ENCODE measurements around the gene ADGRE3. TPM values are rescaled to one million over a fixed set of nuclear protein-coding genes. Genes with fewer than 3 reads are reported as not detected.

Gene ADGRE3
- total RNA-seq, 1 experiment from 2014 or later: not detected

GRCh38 chr19:14576363-14576762 lies 98.3 kb downstream of the ADGRE3 start:
- Histone ChIP-seq H3T11ph (ENCODE audit: low read length) (no peak overlapping the region), H4K91ac (ENCODE audit: insufficient read length, low read depth, low read length) (no peak overlapping the region), H3K9ac (ENCODE audit: extremely low read depth, insufficient read length, low read length) (no peak overlapping the region), H4K8ac (replicated peaks; ENCODE audit: insufficient read length, low read depth, low read length) (no peak overlapping the region), H2BK12ac (ENCODE audit: insufficient read length, low read depth, low read length) (no peak overlapping the region), H3K14ac (ENCODE audit: insufficient read depth, low read length) (no peak overlapping the region), H3K23me2 (ENCODE audit: insufficient read length, low read depth, low read length, poor library complexity, severe bottlenecking) (peaks cover 4% of the 10 kb centered on the region), H3K27ac (ENCODE audit: insufficient read length, low read depth, low read length) (no peak overlapping the region), H2BK5ac (ENCODE audit: insufficient read length, low read length) (no peak overlapping the region), H3K56ac (ENCODE audit: insufficient read length, low read depth, low read length) (no peak overlapping the region), H2BK20ac (ENCODE audit: low read depth, low read length, poor library complexity, severe bottlenecking) (no peak overlapping the region), H2BK120ac (ENCODE audit: low read depth, low read length, poor library complexity, severe bottlenecking) (no peak overlapping the region), H3K4me1 (ENCODE audit: insufficient read depth, low read length) (no peaks in the 10 kb centered on the region), H2BK15ac (ENCODE audit: low read depth, low read length) (no peak overlapping the region), H3K9me3 (ENCODE audit: control insufficient read depth, low read depth, low read length) (no peaks in the 10 kb centered on the region), H3K23ac (ENCODE audit: insufficient read length, low read depth, low read length) (no peak overlapping the region), H3K4ac (ENCODE audit: low read depth, low read length) (no peak overlapping the region), H3K18ac (ENCODE audit: insufficient read length, low read depth, low read length) (no peak overlapping the region), H3K79me2 (ENCODE audit: insufficient read depth, low read length) (no peaks in the 10 kb centered on the region; the same call in 1 of the 2 replicates), H3K27me3 (ENCODE audit: insufficient read depth, low read length) (no peaks in the 10 kb centered on the region), H3K79me1 (ENCODE audit: insufficient read depth, low read depth, low read length, poor library complexity, severe bottlenecking) (no peaks in the 10 kb centered on the region), H4K5ac (ENCODE audit: insufficient read length, low read depth, low read length) (no peak overlapping the region), H3K4me2 (ENCODE audit: insufficient read depth, insufficient read length, low read length) (no peak overlapping the region), H2AFZ (ENCODE audit: low read length) (no peak overlapping the region), H2AK5ac (ENCODE audit: insufficient read length, low read length) (no peak overlapping the region), H4K20me1 (ENCODE audit: control insufficient read depth, insufficient read depth, insufficient read length) (no peaks in the 10 kb centered on the region)
- DNase-seq: no peak
- 0 out of 2 replicates have a peak, but pooled peaks cover 2% of the 10 kb centered on the region for H3K27me3 Mint-ChIP-seq (ENCODE audit: low read depth)
- WGBS (ENCODE audit: extremely low coverage, insufficient read length, low lambda C conversion rate): no CpG with 5 or more reads among the region's 8 CpGs
- no peaks in the 10 kb centered on the region; a peak in 1 of 7 replicates for H3K36me3 Mint-ChIP-seq (ENCODE audit: insufficient read depth in 1 of 3, low read depth in 3 of 3)
- H3K4me3 Mint-ChIP-seq: no peak overlapping the region
- H3K4me1 Mint-ChIP-seq: peaks cover 2 to 6% of the 10 kb centered on the region in 2 experiments; a peak in 3 of 4 replicates
- no peak overlapping the region; a peak in 1 of 7 replicates for H3K27ac Mint-ChIP-seq
- H3K9me3 Mint-ChIP-seq: peaks cover 0 to 11% of the 10 kb centered on the region in 2 experiments; a peak in 2 of 5 replicates
- TF ChIP-seq CTCF (conservative IDR thresholded peaks at IDR 0.05): no peak

Data from H9 (cell line).